Measurements from ENCODE around the gene ZSCAN26. TPM values are rescaled to one million over a fixed set of nuclear protein-coding genes. Genes with fewer than 3 reads are reported as not detected.

The ZSCAN26 gene
- total RNA-seq, 4 donors from 2014 or later = 12.2 to 38.2 (median 23.7) TPM

GRCh38 chr6:28267695-28268059, 734 bp downstream of the ZSCAN26 start:
- Histone ChIP-seq H3K4me3 (peak overlapping the region; percentile 41 to 90 (median 77)), H3K4me1 (peaks cover 0 to 31% (median 2%) of the 10 kb centered on the region in 4 donors), H3K36me3 (peaks cover 0 to 24% (median 0%) of the 10 kb centered on the region in 3 donors), H3K27me3 (no peaks in the 10 kb centered on the region), H3K9me3 (no peaks in the 10 kb centered on the region), H3K27ac (peak overlapping the region in 3 of 4 donors; percentile 86 to 93 (median 87))
- TF ChIP-seq POLR2A (IDR thresholded peaks at IDR 0.05) (no peak), EP300 (IDR thresholded peaks at IDR 0.05) (no peak), CTCF (IDR thresholded peaks at IDR 0.05) (no peak)
- DNase-seq (ENCODE audit: low spot score in 2 of 2) = no peak
- 0 to 2% methylated on average over 1 of the region's 1 CpG for WGBS, 2 donors

DNA sequence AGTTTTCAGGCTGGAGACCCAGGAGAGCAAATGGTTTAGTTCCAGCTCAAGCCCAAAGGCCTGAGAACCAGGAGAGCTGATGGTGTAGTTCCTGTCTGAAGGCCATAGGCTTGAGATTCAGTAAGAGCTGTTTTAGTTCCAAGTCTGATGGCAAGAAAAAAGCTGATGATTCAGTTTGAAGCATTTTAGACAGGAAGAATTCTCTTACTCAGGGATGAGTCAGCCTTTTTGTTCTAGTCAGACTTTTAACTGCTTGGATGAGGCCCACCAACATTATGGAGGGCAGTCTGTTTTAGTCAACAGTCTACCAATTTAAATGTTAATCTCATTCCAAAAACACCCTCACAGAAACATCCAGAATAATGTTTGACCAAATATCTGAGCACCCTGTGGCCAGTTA, 2.5 kb downstream of the ZSCAN26 start:
- Histone ChIP-seq H3K4me1 (peaks cover 0 to 31% (median 2%) of the 10 kb centered on the region in 4 donors), H3K36me3 (peaks cover 0 to 42% (median 4%) of the 10 kb centered on the region in 3 donors), H3K9me3 (no peaks in the 10 kb centered on the region), H3K27ac (no peak overlapping the region), H3K27me3 (no peaks in the 10 kb centered on the region), H3K4me3 (no peak overlapping the region)
- TF ChIP-seq EP300 (IDR thresholded peaks at IDR 0.05) = no peak
- TF ChIP-seq POLR2A (IDR thresholded peaks at IDR 0.05) = no peak
- no peak for TF ChIP-seq CTCF (IDR thresholded peaks at IDR 0.05)
- DNase-seq (ENCODE audit: low spot score in 2 of 2) = no peak

- H3K4me1 ChIP-seq = no peaks in the 10 kb centered on the region
- H3K27me3 ChIP-seq = no peaks in the 10 kb centered on the region
- no peak for TF ChIP-seq EP300 (IDR thresholded peaks at IDR 0.05)
- TF ChIP-seq POLR2A (IDR thresholded peaks at IDR 0.05) = no peak
- TF ChIP-seq CTCF (IDR thresholded peaks at IDR 0.05) = no peak
- no peak overlapping the region for H3K27ac ChIP-seq
- H3K36me3 ChIP-seq = peaks cover 4 to 73% (median 18%) of the 10 kb centered on the region in 3 donors
- DNase-seq (ENCODE audit: low spot score in 2 of 2) = no peak
- peaks cover 0 to 22% (median 0%) of the 10 kb centered on the region in 4 donors for H3K9me3 ChIP-seq
- H3K4me3 ChIP-seq = no peak overlapping the region
These were observed 7.9 kb downstream of the ZSCAN26 start for GRCh38 chr6:28274888-28275287.

DNA sequence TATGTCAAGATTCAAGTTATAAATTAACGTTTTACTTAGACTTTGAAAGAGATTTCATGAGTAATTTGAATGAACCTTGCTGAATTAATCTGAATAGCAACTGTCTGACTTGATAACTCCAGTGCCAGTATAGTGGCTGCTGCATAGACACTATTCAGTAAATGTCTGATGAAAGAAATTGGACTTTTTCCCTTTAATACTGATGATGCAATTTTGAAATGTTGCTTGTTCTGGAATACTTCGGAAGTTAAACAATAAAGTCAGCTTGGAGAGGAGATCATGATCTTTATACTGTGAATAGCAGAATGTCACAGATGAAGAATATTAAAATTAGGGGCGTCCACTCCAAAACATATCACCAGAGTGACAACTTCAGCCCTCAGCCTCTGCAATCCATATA, 10.8 kb downstream of the ZSCAN26 start:
- Histone ChIP-seq H3K4me3 (no peak overlapping the region), H3K27me3 (no peaks in the 10 kb centered on the region), H3K36me3 (peaks cover 4 to 50% (median 18%) of the 10 kb centered on the region in 3 donors), H3K4me1 (peaks cover 0 to 16% (median 5%) of the 10 kb centered on the region in 4 donors), H3K9me3 (peaks cover 0 to 23% (median 0%) of the 10 kb centered on the region in 4 donors), H3K27ac (no peak overlapping the region)
- DNase-seq (ENCODE audit: low spot score in 2 of 2) = no peak
- 57 to 61% methylated on average over 3 of the region's 3 CpGs for WGBS, 2 donors
- TF ChIP-seq EP300 (IDR thresholded peaks at IDR 0.05) (no peak), CTCF (IDR thresholded peaks at IDR 0.05) (no peak), POLR2A (IDR thresholded peaks at IDR 0.05) (no peak)

- no peak for TF ChIP-seq EP300 (IDR thresholded peaks at IDR 0.05)
- no peak for TF ChIP-seq CTCF (IDR thresholded peaks at IDR 0.05)
- no peak for TF ChIP-seq POLR2A (IDR thresholded peaks at IDR 0.05)
- Histone ChIP-seq H3K27me3 (no peaks in the 10 kb centered on the region), H3K36me3 (peaks cover under 1 to 50% (median 2%) of the 10 kb centered on the region in 3 donors), H3K9me3 (peaks cover 0 to 24% (median 0%) of the 10 kb centered on the region in 4 donors), H3K4me1 (peaks cover 0 to 17% (median 5%) of the 10 kb centered on the region in 4 donors), H3K4me3 (peak overlapping the region; percentile 39 to 74 (median 64)), H3K27ac (no peak overlapping the region)
- WGBS, 2 donors = 38% methylated on average over 3 of the region's 3 CpGs
- DNase-seq (ENCODE audit: low spot score in 2 of 2) = no peak
These were observed 13.8 kb downstream of the ZSCAN26 start for GRCh38 chr6:28280595-28281287.
